C4-2B (cell line): Measurements from ENCODE around the gene CDC42BPA.

ENCODE experiments used
- ZFX ChIP-seq: fragments of 450-650 bp; IDR thresholded peaks from 2 replicates; pipeline ENCODE4 v1.6.1; 2017
- TF ChIP-seq, protein P1 (sequence below): fragments of 450-650 bp; conservative IDR thresholded peaks from 2 replicates; pipeline ENCODE4 v1.5.1; 2017; ENCODE audit warnings: mild to moderate bottlenecking

- TF ChIP-seq, protein P1, sequence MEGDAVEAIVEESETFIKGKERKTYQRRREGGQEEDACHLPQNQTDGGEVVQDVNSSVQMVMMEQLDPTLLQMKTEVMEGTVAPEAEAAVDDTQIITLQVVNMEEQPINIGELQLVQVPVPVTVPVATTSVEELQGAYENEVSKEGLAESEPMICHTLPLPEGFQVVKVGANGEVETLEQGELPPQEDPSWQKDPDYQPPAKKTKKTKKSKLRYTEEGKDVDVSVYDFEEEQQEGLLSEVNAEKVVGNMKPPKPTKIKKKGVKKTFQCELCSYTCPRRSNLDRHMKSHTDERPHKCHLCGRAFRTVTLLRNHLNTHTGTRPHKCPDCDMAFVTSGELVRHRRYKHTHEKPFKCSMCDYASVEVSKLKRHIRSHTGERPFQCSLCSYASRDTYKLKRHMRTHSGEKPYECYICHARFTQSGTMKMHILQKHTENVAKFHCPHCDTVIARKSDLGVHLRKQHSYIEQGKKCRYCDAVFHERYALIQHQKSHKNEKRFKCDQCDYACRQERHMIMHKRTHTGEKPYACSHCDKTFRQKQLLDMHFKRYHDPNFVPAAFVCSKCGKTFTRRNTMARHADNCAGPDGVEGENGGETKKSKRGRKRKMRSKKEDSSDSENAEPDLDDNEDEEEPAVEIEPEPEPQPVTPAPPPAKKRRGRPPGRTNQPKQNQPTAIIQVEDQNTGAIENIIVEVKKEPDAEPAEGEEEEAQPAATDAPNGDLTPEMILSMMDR = no peak
- TF ChIP-seq ZFX = no peak
Measured at GRCh38 chr1:226987179-226987536, 331.1 kb downstream of the CDC42BPA start.
